ENCODE measurements around the gene PTBP3. TPM values are rescaled to one million over a fixed set of nuclear protein-coding genes. Genes with fewer than 3 reads are reported as not detected.
A peak's percentile ranks its signal among the peaks of the same experiment; 100 is the strongest.

PTBP3 gene
- total RNA-seq, 2 donors from 2014 or later, result 83.3 to 94.8 TPM

DNA sequence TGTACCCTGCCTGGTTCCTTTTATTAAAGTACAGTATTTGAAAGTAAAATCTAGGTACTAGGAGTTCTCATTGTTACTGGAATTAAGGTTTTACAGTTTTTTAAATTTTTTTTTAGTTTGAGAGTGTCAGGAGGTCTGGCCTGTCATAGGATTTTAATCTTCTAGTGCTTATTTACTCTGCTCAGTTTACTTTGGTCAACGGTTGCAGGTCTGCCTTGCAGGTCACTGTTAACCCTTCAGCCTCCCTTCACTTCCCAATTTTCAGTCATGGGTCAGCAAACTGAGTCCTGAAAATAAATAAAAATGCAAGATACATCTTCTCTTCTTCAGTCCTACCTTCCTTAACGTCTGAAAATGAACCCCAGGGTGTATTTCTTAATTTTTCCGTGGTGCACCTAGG lies 18.8 kb upstream of the PTBP3 start:
- no peaks in the 10 kb centered on the region for H3K27me3 ChIP-seq (ENCODE audit: control insufficient read depth, insufficient read depth, low read length, poor library complexity, severe bottlenecking)
- no peaks in the 10 kb centered on the region for H3K27me3 Mint-ChIP-seq (ENCODE audit: insufficient read depth)
- no peak overlapping the region for H3K27ac ChIP-seq (ENCODE audit: low read depth, low read length)
- H3K4me3 ChIP-seq (ENCODE audit: low read length), result no peak overlapping the region
- H3K4me1 ChIP-seq (ENCODE audit: control insufficient read depth, insufficient read depth, low read length), result no peaks in the 10 kb centered on the region
- H3K9me3 Mint-ChIP-seq, result no peaks in the 10 kb centered on the region
- no peaks in the 10 kb centered on the region for H3K36me3 Mint-ChIP-seq (ENCODE audit: low read depth)
- peaks cover 17% of the 10 kb centered on the region for H3K4me1 Mint-ChIP-seq
- no peaks in the 10 kb centered on the region for H3K36me3 ChIP-seq (ENCODE audit: control insufficient read depth, insufficient read depth, low read length)
- no peak for DNase-seq
- no peak overlapping the region for H3K27ac Mint-ChIP-seq
- TF ChIP-seq, protein P1, sequence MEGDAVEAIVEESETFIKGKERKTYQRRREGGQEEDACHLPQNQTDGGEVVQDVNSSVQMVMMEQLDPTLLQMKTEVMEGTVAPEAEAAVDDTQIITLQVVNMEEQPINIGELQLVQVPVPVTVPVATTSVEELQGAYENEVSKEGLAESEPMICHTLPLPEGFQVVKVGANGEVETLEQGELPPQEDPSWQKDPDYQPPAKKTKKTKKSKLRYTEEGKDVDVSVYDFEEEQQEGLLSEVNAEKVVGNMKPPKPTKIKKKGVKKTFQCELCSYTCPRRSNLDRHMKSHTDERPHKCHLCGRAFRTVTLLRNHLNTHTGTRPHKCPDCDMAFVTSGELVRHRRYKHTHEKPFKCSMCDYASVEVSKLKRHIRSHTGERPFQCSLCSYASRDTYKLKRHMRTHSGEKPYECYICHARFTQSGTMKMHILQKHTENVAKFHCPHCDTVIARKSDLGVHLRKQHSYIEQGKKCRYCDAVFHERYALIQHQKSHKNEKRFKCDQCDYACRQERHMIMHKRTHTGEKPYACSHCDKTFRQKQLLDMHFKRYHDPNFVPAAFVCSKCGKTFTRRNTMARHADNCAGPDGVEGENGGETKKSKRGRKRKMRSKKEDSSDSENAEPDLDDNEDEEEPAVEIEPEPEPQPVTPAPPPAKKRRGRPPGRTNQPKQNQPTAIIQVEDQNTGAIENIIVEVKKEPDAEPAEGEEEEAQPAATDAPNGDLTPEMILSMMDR (conservative IDR thresholded peaks at IDR 0.05), result no peak
- 67 to 83% methylated on average over 3 of the region's 3 CpGs for WGBS, 2 experiments (ENCODE audit: insufficient coverage in 1 of 2, insufficient read length in 1 of 2)
- no peaks in the 10 kb centered on the region for H3K9me3 ChIP-seq (ENCODE audit: control insufficient read depth, low read length)
- H3K4me3 Mint-ChIP-seq, result no peak overlapping the region
- no peak overlapping the region for H3K9ac ChIP-seq (ENCODE audit: extremely low read depth, low read length, poor library complexity, severe bottlenecking)

DNA sequence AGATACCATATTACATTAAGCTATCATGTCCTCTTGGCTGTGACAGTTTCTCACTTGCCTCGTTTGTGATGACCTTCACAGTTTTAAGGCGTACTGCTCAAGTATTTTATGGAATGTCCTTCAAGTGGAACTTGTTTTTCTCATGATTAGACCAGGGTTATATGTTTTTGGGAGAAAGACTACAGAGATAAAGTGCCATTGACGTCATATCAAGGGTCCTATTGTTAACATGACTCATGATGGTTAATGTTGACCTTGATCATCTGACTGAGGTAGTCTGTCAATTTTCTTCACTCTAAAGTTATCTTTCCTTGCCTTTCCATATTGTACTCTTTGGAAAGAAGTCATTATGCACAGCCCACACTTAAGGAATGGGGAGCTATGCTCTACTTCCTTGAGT lies 17.8 kb upstream of the PTBP3 start:
- no peaks in the 10 kb centered on the region for H3K36me3 Mint-ChIP-seq (ENCODE audit: low read depth)
- H3K9me3 Mint-ChIP-seq, result no peaks in the 10 kb centered on the region
- no peaks in the 10 kb centered on the region for H3K27me3 ChIP-seq (ENCODE audit: control insufficient read depth, insufficient read depth, low read length, poor library complexity, severe bottlenecking)
- H3K4me3 ChIP-seq (ENCODE audit: low read length), result no peak overlapping the region
- H3K9ac ChIP-seq (ENCODE audit: extremely low read depth, low read length, poor library complexity, severe bottlenecking), result no peak overlapping the region
- 92 to 100% methylated on average over 1 to 3 of the region's 3 CpGs for WGBS, 2 experiments (ENCODE audit: insufficient coverage in 1 of 2, insufficient read length in 1 of 2)
- peaks cover 17% of the 10 kb centered on the region for H3K4me1 Mint-ChIP-seq
- no peaks in the 10 kb centered on the region for H3K9me3 ChIP-seq (ENCODE audit: control insufficient read depth, low read length)
- no peak overlapping the region for H3K27ac ChIP-seq (ENCODE audit: low read depth, low read length)
- H3K27ac Mint-ChIP-seq, result no peak overlapping the region
- no peak overlapping the region for H3K4me3 Mint-ChIP-seq
- TF ChIP-seq, protein P1 (conservative IDR thresholded peaks at IDR 0.05), result no peak
- no peaks in the 10 kb centered on the region for H3K36me3 ChIP-seq (ENCODE audit: control insufficient read depth, insufficient read depth, low read length)
- no peak for DNase-seq
- no peaks in the 10 kb centered on the region for H3K27me3 Mint-ChIP-seq (ENCODE audit: insufficient read depth)
- H3K4me1 ChIP-seq (ENCODE audit: control insufficient read depth, insufficient read depth, low read length), result no peaks in the 10 kb centered on the region

DNA sequence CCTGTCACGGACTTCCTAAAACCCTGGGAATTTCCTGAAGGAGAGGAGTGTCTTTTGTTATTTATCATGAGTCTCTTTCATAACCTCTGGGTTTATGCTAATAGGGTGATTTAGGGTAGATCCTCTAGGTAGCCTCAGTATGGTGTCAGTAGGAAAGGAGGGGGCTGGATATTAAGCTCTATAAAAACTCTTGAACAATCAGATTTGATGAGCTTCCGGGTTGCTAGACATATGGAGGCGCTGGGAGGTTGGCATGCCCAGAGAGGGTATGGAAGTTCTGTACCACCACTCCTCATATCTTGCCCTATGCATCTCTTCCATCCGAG lies 15.6 kb upstream of the PTBP3 start:
- no peak for DNase-seq
- Histone ChIP-seq H3K36me3 (ENCODE audit: control insufficient read depth, insufficient read depth, low read length) (no peaks in the 10 kb centered on the region), H3K9ac (ENCODE audit: extremely low read depth, low read length, poor library complexity, severe bottlenecking) (no peak overlapping the region), H3K27me3 (ENCODE audit: control insufficient read depth, insufficient read depth, low read length, poor library complexity, severe bottlenecking) (no peaks in the 10 kb centered on the region), H3K4me1 (ENCODE audit: control insufficient read depth, insufficient read depth, low read length) (no peaks in the 10 kb centered on the region), H3K4me3 (ENCODE audit: low read length) (peak overlapping the region; percentile 69), H3K27ac (ENCODE audit: low read depth, low read length) (no peak overlapping the region), H3K9me3 (ENCODE audit: control insufficient read depth, low read length) (no peaks in the 10 kb centered on the region)
- peaks cover 17% of the 10 kb centered on the region for H3K4me1 Mint-ChIP-seq
- peak overlapping the region; percentile 58 for H3K4me3 Mint-ChIP-seq
- H3K36me3 Mint-ChIP-seq (ENCODE audit: low read depth), result no peaks in the 10 kb centered on the region
- WGBS, 2 experiments (ENCODE audit: insufficient coverage in 1 of 2, insufficient read length in 1 of 2), result 43 to 82% methylated on average over 1 to 4 of the region's 4 CpGs
- H3K27me3 Mint-ChIP-seq (ENCODE audit: insufficient read depth), result no peaks in the 10 kb centered on the region
- no peaks in the 10 kb centered on the region for H3K9me3 Mint-ChIP-seq
- no peak overlapping the region for H3K27ac Mint-ChIP-seq
- TF ChIP-seq, protein P1 (conservative IDR thresholded peaks at IDR 0.05), result no peak
